Cardiac fibroblast (primary cell): ENCODE results near the gene MAP7D2.
"Not testable (repeated sequence)": the region's sequence is repeated elsewhere in the genome, so short reads cannot be mapped to it uniquely, and the experiment has no call there.

Source experiments
- DNase-seq, 2 donors: peaks; one replicate each; pipeline versions ENCODE4 v3.0.0 to v3.0.0-alpha.2; 2010; ENCODE audit warnings: low read depth in 2 of 2
- H3K4me3 ChIP-seq, 2 donors: replicated peaks in 1 of 2; 1 replicate in 1 of 2; 2 replicates in 1 of 2; pipeline ENCODE4 v1.5.1; 2011; ENCODE audit warnings: low read depth in 2 of 2, low read length in 2 of 2, mild to moderate bottlenecking in 2 of 2, moderate library complexity in 1 of 2
- CTCF ChIP-seq: IDR thresholded peaks from one replicate; pipeline ENCODE4 v1.5.1; 2011; ENCODE audit warnings: low read depth, mild to moderate bottlenecking, low read length, inconsistent platforms

Gene MAP7D2

GRCh38 chrX:20132666-20133065 lies 16.0 kb upstream of the MAP7D2 start:
- TF ChIP-seq CTCF, result no peak
- H3K4me3 ChIP-seq, result no peak overlapping the region
- DNase-seq, result no peak

- DNase-seq, result no peak
- no peak overlapping the region for H3K4me3 ChIP-seq
- no peak for TF ChIP-seq CTCF
Observed at GRCh38 chrX:20130357-20130756, 13.7 kb upstream of the MAP7D2 start.

GRCh38 chrX:20129547-20129946 lies 12.8 kb upstream of the MAP7D2 start:
- DNase-seq, result no peak
- H3K4me3 ChIP-seq, result no peak overlapping the region
- TF ChIP-seq CTCF, result no peak

GRCh38 chrX:20128670-20129069 lies 12.0 kb upstream of the MAP7D2 start:
- no peak for TF ChIP-seq CTCF
- H3K4me3 ChIP-seq, result no peak overlapping the region

GRCh38 chrX:20127440-20127839 lies 10.7 kb upstream of the MAP7D2 start:
- not testable (repeated sequence) for H3K4me3 ChIP-seq, DNase-seq
- peak; percentile 7 for TF ChIP-seq CTCF

More at GRCh38 chrX:20128670-20129069, 12.0 kb upstream of the MAP7D2 start:
- peak; percentile 19 to 22 for DNase-seq

- not testable (repeated sequence) for H3K4me3 ChIP-seq, DNase-seq
Observed at GRCh38 chrX:20126833-20127232, 10.1 kb upstream of the MAP7D2 start.

GRCh38 chrX:20124964-20125363 lies 8.3 kb upstream of the MAP7D2 start:
- DNase-seq, result no peak
- no peak for TF ChIP-seq CTCF
- no peak overlapping the region for H3K4me3 ChIP-seq
